Activated CD8-positive, alpha-beta T cell treated with anti-CD3 and anti-CD28 coated beads for 36 hours (primary cell): ENCODE data around the gene PTGDS. TPM values are rescaled to one million over a fixed set of nuclear protein-coding genes. Genes with fewer than 3 reads are reported as not detected.

Source experiments
- ATAC-seq: fragments of 200-7000 bp; cut with Tn5 transposase; one replicate; pipeline ENCODE4 v1.10.0; 2021; ENCODE audit warnings: mild to moderate bottlenecking, moderate library complexity
- CTCF ChIA-PET: fragments of 350-600 bp; sonication (Branson Sonifier 250); formaldehyde crosslinking; loops from one replicate; lab custom pipeline; 2021; ENCODE audit warnings: antibody characterized with exemption; lab: Charles Lee
- POLR2A ChIA-PET: fragments of 350-600 bp; sonication (Branson Sonifier 250); formaldehyde crosslinking; loops from one replicate; lab custom pipeline; 2021; ENCODE audit warnings: antibody characterized with exemption; lab: Charles Lee
- DNase-seq: peaks from one replicate; pipeline ENCODE4 v3.0.0-alpha.2; 2020
- H3K27ac Mint-ChIP-seq: one replicate; pipeline ENCODE4 v1.8.0; 2021; ENCODE audit warnings: mild to moderate bottlenecking, mixed read lengths
- H3K27me3 Mint-ChIP-seq: one replicate; pipeline ENCODE4 v1.8.0; 2021; ENCODE audit warnings: mixed read lengths
- H3K36me3 Mint-ChIP-seq: one replicate; pipeline ENCODE4 v1.8.0; 2021; ENCODE audit warnings: low read depth, mixed read lengths
- H3K4me1 Mint-ChIP-seq: one replicate; pipeline ENCODE4 v1.8.0; 2021; ENCODE audit warnings: low read depth, mixed read lengths
- H3K4me3 Mint-ChIP-seq: one replicate; pipeline ENCODE4 v1.8.0; 2021; ENCODE audit warnings: mild to moderate bottlenecking, moderate library complexity, mixed read lengths
- H3K9me3 Mint-ChIP-seq: one replicate; pipeline ENCODE4 v1.8.0; 2021; ENCODE audit warnings: mixed read lengths
- CTCF ChIP-seq: fragments of 200-600 bp; IDR thresholded peaks from one replicate; pipeline ENCODE4 v1.8.0; 2022; ENCODE audit warnings: antibody characterized with exemption, mild to moderate bottlenecking
- intact Hi-C: fragments of 100-400 bp; cut with micrococcal nuclease; formaldehyde crosslinking; loops from one replicate; pipeline ENCODE4 v1.10.0; 2022
- total RNA-seq, 2 experiments: library from RNA; stranded (reverse); gene quantifications; one replicate each; pipeline ENCODE4 v1.2.3, GENCODE V29; 2021

Gene PTGDS
- total RNA-seq, 2 experiments from 2014 or later: not detected

- DNase-seq: no peak
- Mint-ChIP-seq H3K4me3 (no peak overlapping the region), H3K27me3 (no peaks in the 10 kb centered on the region), H3K36me3 (no peaks in the 10 kb centered on the region), H3K9me3 (no peaks in the 10 kb centered on the region), H3K4me1 (no peaks in the 10 kb centered on the region), H3K27ac (no peak overlapping the region)
- no peak for TF ChIP-seq CTCF
- ChIA-PET CTCF (interaction anchor here (1.1 to 1.2 kb wide), 2 partner anchors 9 to 15 kb away, joined by 3 to 6 read pairs; no protein-coding TSS in a partner anchor), POLR2A (interaction anchor here (0.9 to 1.2 kb wide), 2 partner anchors 186 to 221 kb away, joined by 3 to 4 read pairs; partner anchors contain the start of gene TUBB4B)
- intact Hi-C loops: no loop called here
- no peak for ATAC-seq
These were observed 42.8 kb downstream of the PTGDS start for GRCh38 chr9:137019891-137020683.

- Mint-ChIP-seq H3K9me3 (no peaks in the 10 kb centered on the region), H3K27ac (no peak overlapping the region), H3K36me3 (no peaks in the 10 kb centered on the region), H3K27me3 (no peaks in the 10 kb centered on the region), H3K4me1 (no peaks in the 10 kb centered on the region), H3K4me3 (no peak overlapping the region)
- CTCF ChIA-PET: interaction anchor here (1.1 to 2.4 kb wide), 2 partner anchors 8 to 14 kb away, joined by 3 to 17 read pairs; no protein-coding TSS in a partner anchor
- intact Hi-C loops: no loop called here
- TF ChIP-seq CTCF: no peak
- POLR2A ChIA-PET: interaction anchor here (1.2 kb wide), 1 partner anchor 220 kb away, joined by 4 read pairs; the partner anchor contains the start of gene TUBB4B
- ATAC-seq (no peak), DNase-seq (no peak)
These were observed 43.7 kb downstream of the PTGDS start for GRCh38 chr9:137020771-137021567.

GRCh38 chr9:137021568-137021978 is 44.3 kb downstream of the PTGDS start:
- H3K27ac Mint-ChIP-seq: no peak overlapping the region
- POLR2A ChIA-PET: no interaction called here
- intact Hi-C loops: no loop called here
- H3K9me3 Mint-ChIP-seq: no peaks in the 10 kb centered on the region
- H3K4me3 Mint-ChIP-seq: no peak overlapping the region
- no peaks in the 10 kb centered on the region for H3K36me3 Mint-ChIP-seq
- ATAC-seq: no peak
- no peak for DNase-seq
- H3K4me1 Mint-ChIP-seq: peaks cover 1% of the 10 kb centered on the region
- CTCF ChIA-PET: interaction anchor here (1.1 to 2.4 kb wide), 2 partner anchors 8 to 13 kb away, joined by 3 to 17 read pairs; no protein-coding TSS in a partner anchor
- no peak for TF ChIP-seq CTCF
- H3K27me3 Mint-ChIP-seq: no peaks in the 10 kb centered on the region

GRCh38 chr9:137021979-137022661 is 44.8 kb downstream of the PTGDS start:
- intact Hi-C loops: no loop called here
- DNase-seq (peak; percentile 91), ATAC-seq (peak; percentile 95)
- Mint-ChIP-seq H3K36me3 (no peaks in the 10 kb centered on the region), H3K27me3 (no peaks in the 10 kb centered on the region), H3K27ac (no peak overlapping the region), H3K4me1 (peaks cover 4% of the 10 kb centered on the region), H3K9me3 (no peaks in the 10 kb centered on the region), H3K4me3 (no peak overlapping the region)
- POLR2A ChIA-PET: no interaction called here
- CTCF ChIA-PET: interaction anchor here (1.2 to 2.4 kb wide), 2 partner anchors 12 to 74 kb away, joined by 5 to 17 read pairs; no protein-coding TSS in a partner anchor
- TF ChIP-seq CTCF: no peak
